ENCODE measurements around the gene SKIC2. TPM values are rescaled to one million over a fixed set of nuclear protein-coding genes. Genes with fewer than 3 reads are reported as not detected.

The SKIC2 gene
- total and polyA plus RNA-seq, 2 donors (not counting 3 experiments of a cell fraction or from before 2014, with no cell fraction given) = 52.8 to 76.7 TPM

- no peak for FAIRE-seq
- ChIA-PET CTCF (interaction anchor here (3.3 kb wide), 1 partner anchor 52 kb away, joined by 31 read pairs; the partner anchor contains the start of gene EHMT2), POLR2A (no interaction called here)
These were observed 8.9 kb upstream of the SKIC2 start for GRCh38 chr6:31949926-31950548.

More at GRCh38 chr6:31949926-31950548, 8.9 kb upstream of the SKIC2 start:
- no TSS peak for BruUV-seq (replicated peaks)
- Histone ChIP-seq H3K4me2 (ENCODE audit: insufficient read depth, low read length) (no peak overlapping the region), H2AFZ (ENCODE audit: low read depth, low read length) (no peak overlapping the region), H3K27ac (ENCODE audit: insufficient read depth, low read depth, low read length) (no peak overlapping the region), H3K79me2 (ENCODE audit: control insufficient read depth, insufficient read depth, low read length) (no peaks in the 10 kb centered on the region), H3K4me3 (replicated peaks in 1 of 3; ENCODE audit: insufficient read depth in 1 of 3, low read depth in 1 of 3, low read length in 3 of 3) (no peak overlapping the region), H3K4me1 (ENCODE audit: control insufficient read depth, extremely low read depth, insufficient read depth, low read length) (peaks cover 3% of the 10 kb centered on the region), H3K36me3 (ENCODE audit: control insufficient read depth in 2 of 2, extremely low read depth in 1 of 2, insufficient read depth in 2 of 2, low read length in 2 of 2) (peaks cover 22 to 30% of the 10 kb centered on the region in 2 experiments), H3K9me1 (replicated peaks; ENCODE audit: control insufficient read depth, extremely low read depth, insufficient read depth, low read length) (no peaks in the 10 kb centered on the region), H4K20me1 (replicated peaks; ENCODE audit: control insufficient read depth, extremely low read depth, insufficient read depth, low read length) (no peaks in the 10 kb centered on the region), H3K9me3 (replicated peaks; ENCODE audit: control insufficient read depth, insufficient read depth, low read length) (no peaks in the 10 kb centered on the region), H3K27me3 (ENCODE audit: control insufficient read depth in 2 of 2, insufficient read depth in 2 of 2, low read length in 2 of 2) (no peaks in the 10 kb centered on the region), H3K9ac (replicated peaks; ENCODE audit: extremely low read depth, insufficient read depth, low read length) (no peak overlapping the region)
- no peak for DNase-seq (ENCODE audit: low read depth, low spot score)
- dilution Hi-C loops (cut with MboI; ENCODE audit: extremely low pct_ligation_motif_present, low sequenced_read_pairs) = no loop called here
- no peak for TF ChIP-seq FOS (IDR thresholded peaks at IDR 0.05; ENCODE audit: borderline replicate concordance, insufficient read depth, low read length)
- no peak for TF ChIP-seq JUN (IDR thresholded peaks at IDR 0.05; ENCODE audit: borderline replicate concordance, insufficient read depth, insufficient read length, low read depth)
- TF ChIP-seq GATA2 (IDR thresholded peaks at IDR 0.05; ENCODE audit: insufficient read depth, insufficient read length, low read depth, low read length) = no peak
- no peak for TF ChIP-seq POLR2AphosphoS5 (IDR thresholded peaks at IDR 0.05; ENCODE audit: insufficient read depth, low read depth, low read length)
- TF ChIP-seq MAX (IDR thresholded peaks at IDR 0.05; ENCODE audit: insufficient read depth, insufficient read length) = no peak
- TF ChIP-seq CTCF (IDR thresholded peaks at IDR 0.05; ENCODE audit: extremely low read depth in 1 of 2, insufficient read depth in 1 of 2, low read depth in 1 of 2, low read length in 2 of 2) = no peak
- no peak for TF ChIP-seq EZH2 (IDR thresholded peaks at IDR 0.05; ENCODE audit: borderline replicate concordance, low read depth, low read length, severe bottlenecking)
- TF ChIP-seq MYC (IDR thresholded peaks at IDR 0.05; ENCODE audit: low read depth, low read length) = no peak
- TF ChIP-seq POLR2A (IDR thresholded peaks at IDR 0.05; ENCODE audit: low read depth, low read length) = no peak
- intact Hi-C loops (cut with micrococcal nuclease) = loop anchor here (10.0 kb wide), 1 partner anchor 115 kb away; no protein-coding TSS in a partner anchor
